Measurements from ENCODE around the gene IL13RA1.
"Not testable (repeated sequence)": the region's sequence is repeated elsewhere in the genome, so short reads cannot be mapped to it uniquely, and the experiment has no call there.

- TF ChIP-seq CTCF (conservative IDR thresholded peaks at IDR 0.05; ENCODE audit: low read depth in 2 of 2); POLR2AphosphoS5 (IDR thresholded peaks at IDR 0.05; ENCODE audit: low read depth); JUNB (IDR thresholded peaks at IDR 0.05; ENCODE audit: unreplicated experiment): not testable (repeated sequence)
Observed at GRCh38 chrX:118817257-118817656, 89.9 kb downstream of the IL13RA1 start.

All from GM23338 (cell line).